ENCODE results near the gene CLDN9.

CLDN9 gene

DNA sequence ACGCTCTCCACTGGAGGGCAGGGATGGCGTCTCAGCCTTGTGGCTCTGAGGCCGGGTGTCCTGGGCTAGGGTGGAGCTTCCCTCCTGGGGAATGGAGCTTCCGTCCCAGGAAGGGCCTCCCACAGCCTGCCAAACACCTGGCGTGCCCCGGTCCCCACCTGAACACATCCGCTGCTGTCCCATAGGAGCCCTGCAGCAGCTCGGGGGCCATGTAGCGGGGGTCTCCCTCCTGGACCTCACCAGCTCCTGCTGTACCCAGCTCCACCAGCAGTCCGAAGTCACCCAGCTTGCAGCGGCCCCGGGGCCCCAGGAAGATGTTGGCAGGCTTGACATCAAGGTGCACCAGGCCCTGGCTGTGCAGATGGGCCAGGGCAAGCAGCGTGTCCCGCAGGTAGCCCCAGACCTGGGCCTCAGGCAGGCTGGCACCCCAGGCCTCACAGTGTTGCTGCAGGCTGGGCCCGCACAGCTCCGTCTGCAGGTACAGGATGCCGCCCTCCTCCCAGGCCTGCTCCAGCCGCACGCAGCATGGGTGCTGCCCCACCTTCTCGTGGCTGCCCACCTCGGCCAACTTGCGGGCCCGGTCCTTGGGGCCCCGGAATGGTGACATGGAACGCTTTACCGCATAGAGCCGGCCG, 37.4 kb upstream of the CLDN9 start:
- DNase-seq, result no peak

DNA sequence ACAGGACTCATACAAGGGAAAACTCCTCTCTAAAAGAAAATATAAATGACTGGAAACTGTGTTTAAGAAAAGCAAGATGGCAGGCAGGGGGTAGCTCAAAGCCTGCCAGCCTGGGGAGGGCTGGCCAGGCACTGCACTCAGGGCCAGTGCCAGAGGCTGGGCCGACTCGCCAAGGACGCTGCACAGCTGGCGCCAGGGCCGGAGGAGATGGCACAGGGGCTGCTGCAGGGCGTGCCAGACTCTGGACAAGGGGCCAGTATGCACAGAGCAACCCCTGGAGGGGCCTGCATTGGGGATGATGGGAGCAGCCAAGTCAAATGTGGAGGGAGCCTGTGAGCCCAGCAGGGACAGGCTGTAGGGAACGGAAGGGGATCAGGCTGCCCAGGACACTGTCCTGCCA, 36.5 kb upstream of the CLDN9 start:
- no peak for DNase-seq

DNA sequence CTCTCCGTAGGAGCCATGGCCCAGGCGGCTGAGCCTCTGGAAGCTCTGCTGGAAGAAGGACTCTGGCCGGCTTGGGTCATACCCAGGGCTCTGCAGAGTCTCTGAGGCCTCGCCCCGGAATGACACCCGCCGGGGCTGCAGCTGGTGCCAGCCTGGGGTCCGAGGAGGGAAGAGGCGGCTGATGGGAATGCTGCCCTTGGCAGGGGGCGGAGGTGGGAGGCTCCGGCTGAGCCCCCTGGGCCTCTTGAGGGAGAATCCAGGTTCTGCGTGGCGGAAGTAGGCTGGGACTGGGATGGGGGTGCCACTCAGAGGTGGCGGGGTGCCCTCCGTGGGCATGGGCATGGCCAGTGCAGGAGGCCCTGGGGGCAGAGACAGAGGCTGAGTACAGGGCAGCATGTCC, 36.0 kb upstream of the CLDN9 start:
- DNase-seq, result no peak

DNA sequence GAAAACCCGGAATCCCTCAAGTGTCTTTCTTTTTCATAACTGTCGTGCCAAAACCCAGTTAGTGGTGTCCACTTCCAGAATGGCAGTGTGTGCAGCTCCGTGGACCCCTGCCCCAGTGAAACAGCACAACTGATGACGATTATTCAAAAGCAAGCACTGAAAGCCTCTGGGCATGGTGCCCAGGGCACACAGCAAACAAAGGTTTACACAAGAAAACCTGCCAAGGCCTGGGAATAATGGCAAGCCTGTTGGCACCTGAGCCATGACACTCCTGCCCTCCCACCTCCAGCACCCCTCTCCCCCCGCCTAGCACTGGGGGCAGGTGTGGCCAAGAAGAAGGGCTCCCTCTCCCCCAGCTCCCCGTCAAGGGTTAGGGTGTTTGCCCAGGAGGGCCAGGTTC, 35.3 kb upstream of the CLDN9 start:
- no peak for DNase-seq

DNA sequence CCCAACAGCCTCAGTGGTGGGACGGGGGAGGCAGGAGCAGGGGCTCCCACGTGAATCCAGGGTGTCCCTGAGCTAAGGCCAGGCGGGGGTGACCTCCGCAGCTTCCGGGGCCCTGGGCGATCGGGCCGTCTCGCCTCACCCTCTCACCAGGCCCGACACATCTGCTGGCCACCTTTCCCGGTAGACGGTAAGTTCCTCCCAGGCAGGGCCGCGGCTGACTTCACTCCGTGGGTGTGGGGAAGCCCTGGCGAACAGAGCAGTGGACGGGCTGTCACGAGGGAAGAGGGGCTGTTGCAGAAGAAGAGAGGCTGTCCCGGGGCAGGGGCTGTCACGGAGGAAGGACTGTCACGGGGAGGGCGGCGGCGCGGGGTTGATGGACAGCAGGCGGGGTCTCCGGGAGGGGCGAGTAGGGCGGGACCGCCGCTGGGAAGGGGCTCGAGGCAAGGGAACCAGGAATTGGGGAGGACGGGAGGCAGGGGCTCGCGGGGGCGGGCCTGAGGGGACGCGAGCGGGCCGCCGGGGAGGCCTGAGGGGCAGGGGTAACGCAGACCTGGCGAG, 33.0 kb upstream of the CLDN9 start:
- DNase-seq, result no peak

DNA sequence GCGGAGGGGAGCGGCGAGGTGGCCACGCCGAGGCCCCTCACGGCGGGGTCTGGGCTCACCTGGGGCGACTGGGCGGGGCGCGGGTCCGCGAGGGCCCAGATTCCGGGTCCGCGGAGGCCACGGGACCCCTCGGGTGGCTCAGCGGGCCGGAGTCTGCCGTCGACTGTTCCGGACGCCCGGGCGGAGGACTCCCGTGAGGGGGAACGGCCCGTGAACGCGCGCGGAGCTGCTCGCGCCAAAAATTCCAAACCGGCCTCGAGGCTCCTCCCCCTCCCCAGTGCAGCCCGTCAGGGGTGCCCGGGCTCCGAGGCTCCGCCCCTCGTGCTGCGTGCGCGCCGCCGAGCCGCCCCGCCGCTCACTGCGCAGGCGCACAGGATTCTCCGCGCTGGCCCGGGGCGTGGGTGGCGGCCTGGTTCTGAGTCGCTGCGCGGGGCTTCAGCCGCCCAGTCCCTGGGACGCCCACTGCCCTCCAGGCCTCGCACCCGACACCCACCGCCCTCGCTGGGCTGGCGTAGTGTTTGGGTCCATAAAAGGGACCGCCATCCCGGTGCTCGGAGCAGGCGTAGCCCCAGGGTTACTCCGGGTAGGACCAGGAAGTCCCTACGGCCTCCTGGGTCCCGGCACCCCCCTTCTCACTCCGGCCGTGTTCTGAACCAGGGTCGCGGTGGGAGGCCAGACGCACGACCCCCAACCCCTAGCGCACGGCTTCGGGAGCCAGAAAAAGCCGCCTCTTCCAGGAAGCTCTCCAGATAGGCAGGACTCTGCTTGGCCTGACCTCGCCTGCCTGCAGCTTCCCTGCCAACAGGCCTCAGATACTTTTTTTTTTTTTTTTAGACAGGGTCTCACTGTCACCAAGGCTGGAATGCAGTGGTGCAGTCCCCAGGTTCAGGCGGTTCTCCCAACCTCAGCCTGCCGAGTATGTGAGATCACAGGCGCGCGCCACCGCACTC, 32.2 kb upstream of the CLDN9 start, which contains the start of gene PKMYT1:
TSS of gene PKMYT1 (minus strand) at position 220 of the 950 bp plus-strand sequence. CDS start 789 bp downstream, outside the sequence.
- peak; percentile 85 for DNase-seq

DNA sequence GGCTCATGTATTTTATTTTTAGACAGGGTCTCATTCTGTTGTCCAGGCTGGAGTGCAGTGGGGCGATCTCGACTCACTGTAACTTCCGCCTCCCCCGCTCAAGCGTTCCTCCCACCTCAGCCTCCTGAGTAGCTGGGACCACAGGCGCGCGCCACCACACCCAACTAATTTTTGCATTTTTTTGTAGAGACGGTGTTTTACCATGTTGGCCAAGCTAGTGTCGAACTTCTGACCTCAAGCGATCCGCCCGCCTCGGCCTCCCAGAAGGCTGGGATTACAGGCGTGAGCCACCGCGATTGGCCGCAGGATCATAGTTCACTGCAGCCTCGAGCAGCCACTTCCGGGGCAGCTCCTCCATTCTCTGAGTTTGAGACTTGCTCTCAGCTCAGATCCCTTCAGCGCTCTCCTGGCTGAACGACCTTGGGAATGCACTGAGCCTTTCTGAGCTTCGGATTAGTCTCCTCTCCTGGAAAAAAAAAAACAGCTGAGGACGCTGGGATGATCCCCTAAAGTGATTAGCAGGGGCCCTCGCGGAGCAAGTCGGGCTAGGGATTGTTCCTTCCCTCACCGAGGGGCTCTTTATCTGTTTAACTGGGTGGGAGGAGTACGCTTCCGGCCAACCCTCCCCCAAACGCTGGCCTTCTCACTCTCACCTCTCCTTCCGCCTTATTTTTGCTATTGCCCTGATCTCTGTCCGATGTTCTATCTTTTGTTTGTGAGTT, 31.4 kb upstream of the CLDN9 start:
- DNase-seq, result no peak

DNA sequence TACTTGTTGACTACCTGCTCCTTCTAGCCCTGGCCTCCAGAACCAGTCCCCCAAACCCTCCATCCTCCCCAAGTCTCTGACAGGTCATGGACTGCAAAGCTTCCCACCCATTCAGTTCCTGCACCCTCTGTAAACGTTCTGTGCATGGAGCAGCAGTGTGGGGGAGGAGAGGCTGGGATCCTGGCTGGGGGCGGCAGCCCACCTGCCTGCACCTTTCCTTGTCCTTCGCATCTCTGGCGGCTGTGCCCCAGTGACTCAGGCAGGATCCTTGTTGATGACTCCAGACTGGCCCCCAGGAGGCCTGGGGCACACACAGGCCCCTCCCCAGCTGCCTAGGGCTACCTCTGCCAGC, 30.8 kb upstream of the CLDN9 start:
- DNase-seq, result no peak

DNA sequence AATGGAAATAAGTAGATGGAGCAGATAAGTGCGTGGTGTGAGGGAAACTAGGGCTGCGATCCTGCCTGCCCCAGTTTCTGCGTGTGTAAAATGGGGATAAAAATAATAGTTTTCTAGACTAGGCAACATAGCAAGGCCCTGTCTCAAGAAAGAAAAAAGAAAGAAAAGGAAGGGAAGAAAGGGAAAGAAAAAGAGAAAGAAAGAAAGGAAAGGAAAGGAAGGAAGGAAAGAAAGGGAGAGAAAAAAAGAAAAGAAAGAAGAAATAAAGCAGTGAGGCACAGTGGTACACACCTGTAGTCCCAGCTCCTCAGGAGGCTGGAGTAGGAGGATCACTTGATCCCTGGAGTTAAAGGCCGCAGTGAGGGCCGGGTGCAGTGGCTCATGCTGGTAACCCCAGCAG, 30.3 kb upstream of the CLDN9 start:
- no peak for DNase-seq

DNA sequence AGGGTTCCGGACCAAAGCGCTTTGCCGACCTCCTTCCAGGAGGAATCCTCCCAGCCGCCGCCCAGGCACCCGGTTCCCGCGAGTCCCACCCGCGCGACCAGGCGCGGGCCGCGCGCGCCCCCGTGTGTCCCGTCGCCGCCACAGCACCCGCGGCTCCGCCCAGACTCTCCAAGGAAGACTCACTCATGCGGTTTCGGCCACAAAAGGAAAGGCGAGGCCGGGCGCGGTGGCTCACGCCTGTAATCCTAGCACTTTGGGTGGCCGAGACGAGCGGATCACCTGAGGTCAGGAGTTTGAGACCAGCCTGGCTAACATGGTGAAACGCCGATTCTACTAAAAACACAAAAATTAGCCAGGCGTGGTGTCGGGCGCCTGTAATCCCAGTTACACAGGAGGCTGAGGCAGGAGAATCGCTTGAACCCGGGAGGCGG, 29.0 kb upstream of the CLDN9 start:
- DNase-seq, result peak; percentile 78

DNA sequence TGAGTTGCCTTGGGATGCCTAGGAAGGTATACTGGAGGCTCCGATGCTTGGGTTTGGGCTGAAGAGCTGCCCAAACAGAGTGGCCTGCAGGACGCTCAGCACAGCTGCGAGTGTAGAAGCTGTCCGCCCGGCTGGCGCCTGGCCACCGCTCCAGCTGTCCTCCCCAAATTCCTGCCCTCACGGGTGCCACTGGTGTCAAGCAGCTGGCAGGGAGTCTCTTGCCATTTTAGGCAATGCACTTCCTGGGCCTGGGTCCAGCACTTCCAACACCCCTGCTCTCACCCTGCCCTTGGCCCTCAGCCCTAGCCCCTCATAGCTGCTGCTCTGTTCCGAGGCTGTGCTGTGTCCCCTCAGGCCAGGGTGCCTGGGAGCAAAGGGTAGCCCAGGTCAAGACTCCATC, 27.3 kb upstream of the CLDN9 start:
- DNase-seq, result no peak

DNA sequence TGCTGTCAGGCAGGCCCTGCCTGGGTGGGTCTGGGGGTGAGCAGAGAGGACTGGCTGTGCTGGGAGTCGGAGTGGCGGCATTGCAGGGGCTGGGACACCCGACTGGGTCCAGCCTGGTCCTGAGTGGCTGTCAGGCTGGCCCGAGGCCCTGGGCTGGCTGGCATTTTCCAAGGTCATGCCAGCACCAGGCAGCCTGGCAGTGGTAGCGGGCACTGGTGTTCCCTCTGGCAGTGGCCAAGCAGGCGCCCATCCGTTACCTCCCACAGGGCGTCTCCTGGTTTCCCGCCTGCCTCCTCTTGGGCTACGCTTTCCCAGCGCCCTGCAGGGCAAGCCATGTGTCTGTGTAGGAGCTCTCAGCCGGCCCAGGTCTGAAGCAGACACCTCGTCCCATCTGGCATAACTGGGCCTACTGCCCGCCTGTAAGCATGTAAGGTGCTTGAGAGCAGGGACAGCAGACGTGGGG, 26.8 kb upstream of the CLDN9 start:
- DNase-seq, result no peak

DNA sequence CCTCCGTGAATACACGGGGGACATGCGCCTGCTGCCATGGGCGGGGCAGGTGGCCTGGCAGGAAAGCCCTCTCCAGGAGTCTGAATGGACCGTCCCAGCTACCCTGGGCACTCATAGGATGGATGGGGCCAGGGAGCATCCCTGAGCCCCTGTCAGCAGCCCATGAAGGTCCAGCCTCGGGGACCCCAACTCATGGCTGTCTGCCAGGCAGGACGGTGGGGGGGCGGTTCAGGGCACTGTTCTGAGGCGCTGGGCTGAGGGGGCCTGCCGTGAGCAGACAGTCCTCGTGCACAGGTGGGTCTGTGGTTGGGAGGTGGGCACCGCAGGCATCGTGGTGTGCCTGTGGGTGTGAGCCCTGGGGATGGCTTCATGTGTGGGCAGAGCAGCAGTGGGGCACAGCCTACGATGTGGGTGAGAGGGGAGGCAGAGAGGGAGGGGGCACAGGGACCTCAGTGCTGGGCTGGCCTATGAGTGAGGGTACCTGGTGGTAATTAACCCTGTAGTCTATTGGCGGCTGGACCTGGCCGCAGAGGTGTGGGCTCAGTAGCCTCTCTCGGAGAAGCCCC, 26.0 kb upstream of the CLDN9 start:
- no peak for DNase-seq

DNA sequence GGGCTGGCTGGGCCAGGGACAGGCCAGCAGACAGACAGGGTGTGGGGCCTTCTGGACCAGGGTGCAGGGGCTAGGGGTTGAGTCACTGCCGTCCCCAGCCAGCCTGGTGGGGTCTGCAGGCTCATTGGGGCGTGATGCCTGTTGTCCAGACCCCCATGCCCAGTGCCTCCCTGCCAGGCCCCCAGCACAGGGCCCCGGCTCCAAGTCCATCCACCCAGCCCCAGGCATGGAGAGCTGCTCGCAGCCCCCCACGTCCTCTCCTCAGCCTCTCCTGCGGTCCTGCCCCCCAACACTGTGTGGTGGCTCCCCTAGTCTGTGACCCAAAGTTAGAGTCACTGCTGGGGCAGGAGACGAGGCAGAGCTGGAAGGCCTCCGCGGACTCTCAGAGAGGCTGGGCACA, 25.4 kb upstream of the CLDN9 start:
- no peak for DNase-seq

DNA sequence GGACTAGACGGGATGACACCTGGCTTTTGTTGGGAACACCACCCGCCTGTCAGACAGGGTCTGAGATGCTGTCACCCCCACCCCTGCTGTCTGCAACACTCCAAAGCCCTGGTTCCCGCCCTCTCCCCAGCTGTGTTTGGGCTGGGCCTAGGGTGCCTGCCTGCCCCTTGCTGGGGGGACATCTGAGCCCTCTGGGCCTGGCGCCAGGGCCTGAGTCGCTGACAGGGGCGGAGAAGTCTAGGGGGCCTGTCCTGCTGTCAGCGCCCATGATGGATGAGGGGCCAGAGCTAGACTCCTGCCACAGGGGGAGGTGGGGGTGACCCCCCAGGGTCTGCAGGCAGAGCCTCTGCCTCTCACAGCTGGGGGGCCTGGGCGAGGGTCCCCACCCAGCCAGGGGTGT, 24.9 kb upstream of the CLDN9 start:
- peak; percentile 19 for DNase-seq

DNA sequence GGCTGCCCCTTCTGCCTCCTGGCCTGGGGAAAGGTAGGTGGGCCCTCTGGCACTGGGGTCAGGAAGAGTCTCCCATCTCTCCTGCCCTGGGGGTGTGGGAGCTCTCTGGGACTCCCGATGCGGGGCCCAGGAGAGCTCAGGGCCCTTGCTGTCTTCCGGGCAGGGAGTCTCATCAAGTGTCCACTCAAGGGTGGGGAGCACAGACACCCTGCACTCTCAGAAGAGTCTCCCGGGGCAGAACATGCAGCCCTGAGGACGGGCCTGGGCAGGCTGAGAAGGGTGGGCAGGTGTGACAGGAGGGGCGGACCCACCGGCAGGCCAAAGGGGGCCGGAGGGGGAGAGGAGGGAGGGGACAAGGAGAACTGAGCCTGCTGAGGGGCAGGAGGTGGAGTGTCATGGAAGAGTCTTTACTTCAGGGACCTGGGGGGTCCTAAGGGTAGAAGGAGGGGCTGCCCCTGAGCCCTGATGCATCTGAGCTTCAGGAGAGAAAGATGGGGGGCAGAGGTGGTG, 24.1 kb upstream of the CLDN9 start:
- no peak for DNase-seq

DNA sequence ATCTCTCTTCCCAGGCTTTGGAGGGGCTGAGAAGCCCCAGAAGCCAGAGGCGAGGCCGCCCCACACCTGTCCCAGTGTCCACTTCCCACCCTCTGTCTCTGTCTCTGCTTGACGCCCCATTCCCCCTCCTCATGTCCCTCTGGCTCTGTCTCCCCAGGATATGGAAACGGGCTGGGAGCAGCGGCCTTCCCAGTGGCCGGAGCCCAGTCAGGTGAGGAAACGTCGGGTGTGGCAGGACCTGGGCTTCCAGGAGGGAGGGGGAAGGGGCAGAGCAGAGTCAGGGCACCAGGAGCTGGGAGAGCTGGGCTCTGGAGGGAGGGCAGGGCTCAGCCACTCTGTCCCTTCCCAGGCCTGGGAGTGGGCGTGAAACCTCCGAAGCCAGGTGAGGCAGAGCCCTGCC, 21.8 kb upstream of the CLDN9 start:
- DNase-seq, result no peak

DNA sequence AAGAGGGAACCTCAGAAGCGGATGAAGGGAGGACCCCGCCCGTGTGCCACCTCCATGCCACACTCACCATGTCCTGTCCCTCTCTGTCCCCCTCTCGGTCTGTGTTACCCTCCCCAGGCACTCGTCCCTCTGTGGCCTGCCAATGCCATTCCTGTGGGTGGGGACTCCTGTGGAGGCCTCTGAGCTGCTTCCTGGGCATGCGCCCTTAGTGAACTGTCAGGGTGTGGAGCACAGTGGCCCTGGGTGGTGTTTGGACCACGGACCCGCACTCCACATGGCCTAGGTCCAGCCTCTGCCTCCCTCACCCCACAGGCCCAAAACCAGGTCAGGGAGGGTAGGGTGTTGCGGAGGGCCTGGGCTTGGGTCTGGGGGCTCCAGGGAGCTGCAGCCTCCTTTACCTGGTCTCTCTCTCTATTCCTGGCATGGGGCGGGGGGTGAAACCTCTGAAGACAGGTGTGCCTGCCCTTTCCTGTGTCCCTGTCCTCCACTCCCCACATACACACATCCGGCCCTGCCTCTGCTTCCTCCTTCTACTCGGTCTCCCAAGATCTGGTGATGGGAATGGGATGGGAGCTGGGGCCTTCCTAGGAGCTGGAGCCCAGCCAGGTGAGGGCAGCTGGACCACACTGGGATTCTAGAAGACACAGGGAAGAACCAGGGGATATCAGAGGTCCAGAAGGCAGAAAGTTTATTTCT, 21.0 kb upstream of the CLDN9 start:
- no peak for DNase-seq

DNA sequence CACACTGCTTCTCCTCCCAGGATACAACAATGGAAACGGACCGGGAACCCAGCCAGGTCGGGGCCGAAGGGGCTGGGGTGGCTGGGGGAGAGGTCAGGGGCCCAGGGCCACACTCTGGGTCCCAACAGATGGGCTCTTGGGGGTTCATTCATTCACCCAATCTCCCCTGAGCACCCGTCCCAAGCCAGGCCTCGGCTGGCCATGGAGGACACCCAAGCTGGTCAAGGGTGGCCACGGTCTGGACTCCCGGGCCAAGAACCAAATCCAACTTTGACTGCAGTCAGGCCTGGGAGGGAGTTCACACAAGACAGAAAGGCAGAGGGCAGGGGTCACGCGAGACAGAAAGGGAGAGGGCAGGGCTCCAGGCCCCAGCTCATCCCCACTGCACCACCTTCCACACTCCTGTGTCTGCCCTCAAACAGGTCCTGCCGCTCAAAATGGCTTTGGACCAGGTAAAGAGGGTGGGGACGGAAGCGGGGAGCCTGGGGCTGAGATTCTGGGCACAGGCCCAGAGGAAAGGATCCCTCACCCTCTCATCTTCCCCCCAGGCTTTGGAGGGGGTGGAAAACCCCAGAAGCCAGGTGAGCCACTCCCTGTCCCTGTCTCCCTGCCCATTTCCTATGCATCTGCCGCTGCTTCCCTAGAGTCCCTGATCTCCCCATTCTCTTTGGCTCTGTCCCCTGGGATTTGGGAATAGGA, 20.2 kb upstream of the CLDN9 start:
- DNase-seq, result no peak

DNA sequence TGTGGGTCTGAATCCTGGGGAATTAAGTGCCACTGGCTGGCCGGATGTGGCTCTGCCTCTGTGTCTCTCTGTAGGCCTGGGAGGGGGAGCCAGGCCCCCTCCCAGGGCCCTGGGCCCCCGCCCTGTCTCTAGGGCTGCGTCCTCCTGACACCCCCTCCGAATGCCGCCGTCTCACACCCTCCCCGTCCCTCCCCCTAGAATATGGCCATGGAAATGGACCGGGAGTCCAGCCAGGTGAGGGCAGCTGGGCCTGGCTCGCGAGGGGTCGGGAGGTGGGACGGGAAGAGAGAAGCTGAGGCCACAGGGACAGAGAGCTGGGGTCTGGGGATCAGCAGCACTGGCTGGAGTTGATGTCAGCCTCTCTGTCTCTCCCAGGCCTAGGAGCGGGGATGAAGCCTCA, 16.4 kb upstream of the CLDN9 start:
- DNase-seq, result no peak

DNA sequence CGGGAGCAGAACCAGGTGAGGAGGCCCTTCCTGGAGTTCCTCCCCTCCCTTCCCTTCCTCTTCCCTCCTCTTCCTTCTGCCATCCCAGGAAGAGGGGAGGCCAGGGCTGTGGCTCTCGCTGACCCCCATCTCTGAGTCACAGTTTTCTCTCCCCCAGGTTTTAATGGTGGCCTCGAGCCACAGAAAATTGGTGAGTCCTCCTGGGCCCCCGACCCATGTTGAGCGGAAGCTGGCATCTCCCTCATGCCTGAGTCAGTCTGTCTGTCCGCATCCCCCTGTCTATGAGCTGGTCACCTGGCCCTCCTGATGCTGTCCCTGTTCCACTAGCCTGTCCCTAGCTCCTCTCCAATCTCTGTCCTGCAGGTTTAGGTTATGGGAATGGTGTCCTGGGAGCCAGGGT, 12.8 kb upstream of the CLDN9 start:
- no peak for DNase-seq
